GM19240 (cell line): Measurements from ENCODE around the gene LRMDA.

Experiments
- DNase-seq: peaks from one replicate; pipeline ENCODE4 v3.0.0; 2011; ENCODE audit warnings: low spot score; ENCODE audit not compliant: insufficient read length

The LRMDA gene

DNA sequence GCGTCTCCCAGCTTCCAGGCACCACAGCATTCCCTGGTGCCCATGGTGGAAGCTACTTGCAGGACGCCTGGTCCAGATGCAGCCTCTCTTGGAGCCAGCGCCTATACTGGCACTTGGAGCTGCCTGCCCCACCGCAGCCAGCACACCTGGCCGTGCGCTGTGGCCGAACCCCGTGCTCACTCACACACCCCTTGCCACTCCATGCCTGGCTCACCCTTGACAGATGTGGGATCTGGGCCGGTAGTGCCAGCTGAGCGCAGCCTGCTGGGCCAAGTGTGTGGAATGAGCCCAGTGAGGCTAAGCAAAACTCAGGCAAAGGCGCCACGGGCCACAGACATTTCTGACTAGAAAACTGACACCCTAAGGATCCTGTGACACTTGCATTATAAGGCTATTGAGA lies 884.8 kb downstream of the LRMDA start:
- no peak for DNase-seq

DNA sequence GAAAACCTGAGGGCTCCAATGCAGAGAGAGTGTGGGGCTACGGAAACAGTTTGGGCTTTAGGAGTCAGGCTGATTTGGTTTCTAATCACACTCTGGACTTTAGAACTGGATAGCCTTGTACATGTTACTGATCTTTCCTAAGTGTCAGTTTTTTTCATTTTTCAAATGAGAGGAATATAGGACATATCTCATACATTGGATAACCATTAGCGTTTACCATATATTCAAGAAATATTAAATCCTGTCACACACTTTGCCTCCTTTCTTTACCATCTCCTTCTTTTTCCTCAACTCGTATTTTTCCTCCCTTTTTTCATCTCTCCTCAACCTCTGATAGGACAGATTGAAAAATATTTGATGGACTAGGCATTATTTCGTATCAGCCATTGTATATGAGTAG lies 885.7 kb downstream of the LRMDA start:
- DNase-seq, result no peak

DNA sequence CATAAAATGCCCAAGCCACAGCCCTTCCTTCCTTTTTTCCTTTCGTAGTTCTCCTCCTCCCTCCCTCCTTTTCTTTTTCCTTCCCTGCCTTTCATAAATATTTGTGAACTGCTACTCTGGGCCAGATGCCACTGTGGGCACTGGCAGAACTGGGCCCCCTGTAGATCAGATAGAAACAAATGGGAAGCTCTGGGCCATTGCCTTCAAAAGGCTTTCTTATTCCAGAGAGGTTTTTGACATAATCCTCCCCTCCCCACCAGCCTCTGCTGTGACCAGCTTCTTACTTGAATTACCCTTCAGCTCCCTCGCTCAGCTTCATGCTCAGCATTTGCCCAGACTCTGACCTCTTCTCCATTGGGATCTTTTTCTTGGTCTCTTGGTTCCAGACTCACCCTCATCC lies 886.8 kb downstream of the LRMDA start:
- no peak for DNase-seq

DNA sequence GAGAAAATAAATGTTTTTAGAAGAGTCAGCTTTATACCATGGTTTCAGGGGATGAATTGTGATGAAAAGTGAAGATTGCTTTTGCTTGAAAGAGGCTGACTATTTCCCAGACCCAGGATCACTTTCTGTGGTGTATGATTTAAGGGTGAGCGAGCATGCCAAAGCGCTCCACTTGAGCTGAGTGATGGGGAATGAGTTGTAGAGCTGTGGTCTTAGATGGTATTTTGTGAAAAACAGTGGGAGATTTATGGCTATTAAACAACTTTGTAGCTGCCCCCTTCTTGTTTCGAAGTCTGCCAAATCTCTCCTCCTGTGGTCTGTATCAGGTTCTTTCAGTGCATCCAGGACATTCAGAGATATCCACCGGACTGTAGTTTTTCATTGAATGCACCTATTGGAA lies 888.2 kb downstream of the LRMDA start:
- DNase-seq, result no peak

DNA sequence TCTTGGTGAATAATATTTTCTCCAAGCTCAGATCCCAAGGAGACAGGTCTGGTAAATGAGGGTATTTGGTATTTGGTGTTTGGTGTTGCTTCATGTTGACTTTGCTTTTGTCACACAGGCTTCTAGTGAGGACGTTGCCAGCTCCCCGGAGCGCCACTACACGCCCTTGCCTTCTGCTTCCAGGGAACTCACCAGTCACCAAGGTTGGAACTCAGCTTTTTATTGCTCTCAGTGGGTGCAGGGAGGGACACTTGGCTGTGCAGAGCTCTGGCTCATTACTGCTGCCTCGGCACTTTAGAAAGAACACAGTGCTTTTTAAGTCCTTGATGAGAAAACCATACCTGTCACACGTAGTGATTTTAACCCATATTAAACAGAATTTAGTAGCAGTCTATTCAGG lies 892.9 kb downstream of the LRMDA start:
- no peak for DNase-seq

DNA sequence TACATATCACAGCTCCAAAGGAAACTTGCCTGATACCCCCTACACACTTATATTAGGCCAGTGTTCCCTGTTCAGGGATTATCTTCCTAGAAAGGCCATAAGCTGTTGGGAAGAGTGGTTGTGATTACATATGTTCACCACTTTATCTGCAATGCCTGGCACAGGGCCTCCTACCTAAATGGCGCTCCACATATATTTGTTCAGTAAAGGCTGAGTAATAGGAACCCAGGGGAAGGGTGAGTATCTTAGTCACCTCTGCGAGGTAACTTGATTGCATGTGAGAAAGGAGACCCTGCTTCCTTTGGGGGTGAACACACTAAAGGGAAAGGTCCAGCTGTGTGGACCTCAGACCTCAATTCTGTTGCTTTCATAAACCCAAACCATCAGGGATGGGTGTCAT lies 896.0 kb downstream of the LRMDA start:
- no peak for DNase-seq

DNA sequence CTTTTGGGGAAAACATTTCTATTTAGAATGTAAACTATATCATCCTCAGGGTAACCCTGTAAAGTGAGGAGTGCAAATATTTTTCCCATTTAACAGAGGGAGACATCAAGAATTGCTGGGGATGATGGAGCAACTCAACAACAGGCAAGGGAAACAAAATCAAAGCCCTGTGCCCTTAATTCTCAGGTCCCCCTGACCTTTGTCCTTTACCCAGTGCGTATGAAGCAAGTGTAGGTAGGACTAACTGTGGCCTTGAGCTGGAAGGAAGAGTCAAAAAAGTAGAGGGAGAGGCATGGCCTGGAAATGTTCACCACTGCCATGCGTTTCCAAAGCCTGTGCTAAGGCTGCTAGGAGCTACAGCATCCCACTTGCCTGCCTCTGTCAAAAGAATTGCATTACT lies 896.9 kb downstream of the LRMDA start:
- no peak for DNase-seq

DNA sequence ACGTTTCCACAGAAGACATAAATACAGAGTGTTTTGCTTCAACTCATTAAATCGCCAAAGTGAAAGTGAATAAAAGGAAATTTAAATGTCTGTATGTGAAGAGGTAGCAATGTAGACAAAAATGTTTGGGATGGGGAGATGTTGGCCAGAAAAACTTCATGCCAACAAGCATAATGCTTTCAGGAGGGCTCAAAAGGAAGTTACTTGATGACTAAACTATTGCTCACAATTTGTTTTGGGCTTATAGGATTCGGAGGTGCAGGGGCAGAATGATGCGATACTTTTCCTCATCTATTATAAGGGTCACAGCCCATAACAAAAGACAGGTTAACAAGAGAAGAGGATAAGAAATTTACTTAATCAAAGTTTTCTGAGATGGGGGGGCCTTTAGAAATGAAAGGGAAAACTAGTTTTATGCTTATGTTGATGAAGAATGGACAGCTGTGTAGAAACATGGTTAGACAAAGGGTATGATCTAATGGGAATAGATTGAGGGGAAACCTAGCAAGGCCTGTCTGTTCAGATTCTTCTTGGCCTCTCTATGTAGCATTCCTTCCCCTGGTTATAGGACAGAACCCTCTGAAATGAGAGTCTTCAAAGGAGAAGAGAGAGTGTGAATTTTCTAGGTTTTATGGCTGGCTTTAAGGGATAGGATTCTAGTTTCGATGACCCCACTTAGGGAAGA lies 898.6 kb downstream of the LRMDA start:
- no peak for DNase-seq

DNA sequence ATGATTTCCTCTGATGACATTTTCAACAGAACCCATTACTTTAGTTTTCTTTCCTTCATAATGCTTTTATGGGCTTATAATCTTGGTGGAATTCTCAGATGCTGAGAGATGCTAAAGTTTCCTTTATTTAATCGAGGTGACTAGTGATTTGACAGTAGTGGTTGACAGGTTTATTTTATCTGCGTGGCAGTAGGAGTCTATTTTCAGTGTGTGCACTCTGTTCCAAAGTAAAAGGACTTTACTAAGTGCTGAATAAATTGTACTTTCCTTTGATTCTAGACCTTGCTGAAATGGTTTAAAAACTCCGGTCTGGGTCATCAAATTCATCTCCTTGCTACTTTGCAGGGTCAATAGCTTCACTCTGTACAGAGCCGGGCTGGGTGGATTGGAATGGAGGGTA lies 900.3 kb downstream of the LRMDA start:
- DNase-seq, result no peak

DNA sequence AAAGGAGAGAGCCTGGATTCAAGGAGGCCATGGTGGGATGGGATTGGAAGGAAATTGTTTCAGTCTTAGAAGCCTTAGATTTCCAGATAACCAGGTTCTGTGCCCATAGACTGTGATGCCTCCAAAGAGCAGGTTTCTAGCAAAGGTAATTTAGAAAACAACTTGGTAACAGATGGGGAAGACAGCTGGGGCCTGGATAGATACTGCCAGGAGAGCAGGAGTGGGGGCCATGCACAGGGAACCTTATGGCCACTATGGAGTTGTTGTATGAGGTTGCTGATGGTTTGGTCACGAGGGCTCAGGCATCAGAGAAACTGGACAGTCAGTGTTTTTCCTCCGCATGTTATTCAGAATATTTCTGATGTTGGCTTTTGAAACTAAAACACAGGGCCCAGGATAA lies 901.9 kb downstream of the LRMDA start:
- no peak for DNase-seq

DNA sequence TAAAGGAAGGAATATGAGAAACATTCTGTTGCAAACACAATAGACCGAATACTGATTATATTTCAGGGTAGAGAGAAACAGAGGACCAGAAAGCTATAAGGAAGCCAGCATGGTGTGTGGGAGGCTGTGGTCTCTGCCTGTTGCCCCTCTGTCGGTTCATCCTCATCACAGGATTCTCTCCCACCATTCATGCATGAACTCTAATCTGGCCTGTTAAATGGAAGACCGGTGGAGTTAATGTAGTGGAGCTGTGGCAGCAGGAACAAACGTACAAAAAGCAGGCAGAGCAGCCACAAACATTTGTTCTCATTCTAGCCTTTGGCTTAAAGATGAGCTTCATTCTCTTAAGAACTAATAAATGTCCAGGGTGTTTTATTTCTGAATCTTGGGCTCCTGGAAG lies 902.4 kb downstream of the LRMDA start:
- DNase-seq, result no peak

DNA sequence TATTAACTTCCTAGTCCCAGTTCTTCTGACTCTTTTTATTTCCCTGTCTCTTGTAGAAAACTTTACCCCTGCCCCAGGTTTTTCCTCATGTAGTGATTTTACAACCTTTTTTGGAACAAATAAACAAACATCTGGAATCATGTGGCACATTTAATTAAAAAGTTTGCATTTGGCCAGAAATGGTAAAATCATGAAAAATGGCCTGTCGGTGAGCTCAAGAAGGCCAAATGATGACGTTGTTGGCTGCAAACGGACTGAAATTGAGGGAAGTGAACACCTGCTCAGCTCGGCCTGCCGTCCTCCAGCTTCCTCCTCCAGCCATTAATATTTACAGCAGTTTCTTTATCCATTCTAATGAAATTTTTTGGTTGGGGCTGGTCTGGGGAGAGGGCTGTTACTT lies 902.8 kb downstream of the LRMDA start:
- DNase-seq, result no peak

DNA sequence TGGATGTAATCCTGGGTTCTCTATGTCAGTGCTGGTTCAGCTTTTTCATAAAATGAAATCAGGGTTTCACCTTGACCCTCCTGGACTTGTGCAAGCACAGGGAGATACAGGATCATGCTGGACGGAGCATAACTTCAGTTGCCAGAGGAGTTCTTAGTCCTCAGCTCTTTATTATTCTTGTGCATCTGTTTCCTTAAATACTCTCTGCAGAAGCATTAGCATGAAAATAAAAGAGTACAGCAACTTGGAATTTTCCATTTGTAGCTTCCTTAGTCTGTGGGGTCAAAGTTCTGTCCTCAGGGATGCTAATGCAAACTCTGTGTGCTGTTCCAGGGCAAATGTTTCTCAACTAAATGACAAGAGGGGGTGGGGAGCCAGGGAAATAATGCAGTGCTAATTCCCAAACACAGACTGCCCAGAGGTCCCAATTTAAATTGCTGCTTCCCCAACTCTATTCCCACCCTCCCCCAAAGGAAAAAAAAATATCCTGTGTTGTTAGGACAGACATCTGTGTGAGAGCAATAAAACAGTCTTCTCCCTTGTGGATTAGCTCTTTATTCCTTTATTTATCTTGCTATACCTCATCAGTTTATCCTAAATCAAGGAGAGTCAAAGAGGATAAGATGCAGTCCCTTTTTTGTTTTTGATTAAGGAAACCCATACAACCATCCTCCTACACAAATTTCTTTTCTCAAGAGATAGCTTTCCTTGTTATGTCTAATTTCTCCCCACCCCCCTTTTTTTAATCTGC lies 905.0 kb downstream of the LRMDA start:
- DNase-seq, result no peak

DNA sequence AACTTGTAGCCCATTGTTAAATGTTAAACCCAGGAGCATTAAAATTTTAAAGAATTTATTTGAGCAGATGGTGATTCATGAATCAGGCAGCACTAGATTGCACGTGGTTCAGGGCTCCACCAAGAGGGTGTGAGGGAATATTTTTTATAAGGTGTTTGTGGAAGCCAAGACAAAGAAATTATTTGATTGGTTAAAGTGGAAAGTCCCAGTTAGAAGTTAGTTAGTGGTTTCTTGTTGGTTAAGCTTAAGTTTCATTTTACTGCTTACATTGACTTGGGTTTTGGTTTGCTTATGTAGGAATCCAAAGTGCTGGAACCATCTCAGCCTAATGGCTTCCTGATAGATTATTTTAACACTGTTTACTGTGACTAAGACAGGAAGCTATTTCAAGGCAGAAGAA lies 906.2 kb downstream of the LRMDA start:
- DNase-seq, result no peak

DNA sequence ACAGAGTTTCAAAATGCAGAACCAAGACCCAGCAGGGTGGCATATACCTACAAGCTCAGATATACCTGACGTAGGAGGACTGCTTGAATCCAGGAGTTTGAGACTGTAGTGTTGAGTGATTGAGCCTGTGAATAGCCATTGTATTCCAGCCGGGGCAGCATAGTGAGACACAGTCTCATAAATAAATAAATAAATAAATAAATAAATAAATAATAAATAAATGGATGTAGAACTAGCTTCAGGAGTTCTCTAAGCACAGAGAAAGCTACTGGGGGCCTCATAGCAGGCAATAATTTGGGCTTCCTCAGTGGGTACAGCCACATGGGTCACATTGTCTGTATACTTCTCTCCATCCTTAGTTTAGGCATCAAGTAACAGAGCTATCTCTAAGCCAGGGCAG lies 906.8 kb downstream of the LRMDA start:
- DNase-seq, result no peak

DNA sequence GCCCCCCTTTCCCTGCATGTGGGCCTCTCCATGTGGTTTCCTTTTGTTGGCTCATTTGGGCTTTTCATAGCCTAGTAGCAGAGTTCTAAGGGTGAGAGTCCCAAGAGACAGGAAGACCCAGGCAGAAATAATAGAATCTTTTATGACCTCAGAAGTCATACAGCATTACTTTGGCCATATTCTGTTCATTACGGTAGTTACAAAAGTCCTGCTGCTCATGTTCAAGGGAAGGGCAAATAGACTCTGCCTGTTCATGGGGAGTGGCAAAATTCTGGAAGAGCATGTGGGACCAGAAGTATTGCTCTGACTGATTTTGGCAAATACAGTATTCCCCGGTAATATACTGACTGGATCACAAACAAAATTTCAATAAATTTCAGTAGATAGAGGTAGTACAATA lies 910.3 kb downstream of the LRMDA start:
- DNase-seq, result no peak

DNA sequence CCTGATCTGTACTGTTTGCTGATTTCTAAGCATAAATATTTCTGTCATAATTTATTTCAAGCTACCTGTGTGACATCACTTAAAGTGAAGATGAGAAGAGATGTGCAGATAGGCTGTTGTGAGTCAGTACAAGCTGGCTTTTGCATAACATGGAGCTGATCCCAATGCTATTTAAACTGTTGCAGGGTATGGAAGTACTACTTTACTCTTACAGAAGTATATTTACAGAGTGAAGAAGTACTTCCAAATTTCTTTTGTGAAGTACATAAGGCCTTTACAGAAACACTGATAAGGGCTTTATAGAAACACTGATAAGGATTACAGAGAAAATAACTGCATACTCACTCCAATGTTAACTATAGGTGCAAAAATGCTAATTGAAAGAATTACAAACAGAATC lies 911.6 kb downstream of the LRMDA start:
- DNase-seq, result no peak

DNA sequence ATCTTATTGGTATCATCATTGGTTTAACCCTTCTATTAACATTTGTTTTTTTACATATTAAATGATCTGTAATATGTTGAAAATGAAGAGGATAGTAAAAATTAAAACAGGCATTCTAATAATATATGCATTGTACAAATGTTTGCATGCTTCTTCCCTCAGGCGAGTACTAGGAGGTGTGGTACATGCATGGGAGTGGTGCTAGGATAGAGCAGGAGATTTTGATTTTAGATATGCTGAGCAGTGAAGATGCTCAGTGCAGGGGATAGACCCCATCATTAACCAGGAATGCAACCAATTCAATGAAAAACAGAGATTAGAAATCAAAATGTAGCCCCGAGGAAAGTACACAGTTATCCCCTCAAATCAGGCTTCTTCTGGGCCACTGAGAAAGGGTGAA lies 916.4 kb downstream of the LRMDA start:
- no peak for DNase-seq

DNA sequence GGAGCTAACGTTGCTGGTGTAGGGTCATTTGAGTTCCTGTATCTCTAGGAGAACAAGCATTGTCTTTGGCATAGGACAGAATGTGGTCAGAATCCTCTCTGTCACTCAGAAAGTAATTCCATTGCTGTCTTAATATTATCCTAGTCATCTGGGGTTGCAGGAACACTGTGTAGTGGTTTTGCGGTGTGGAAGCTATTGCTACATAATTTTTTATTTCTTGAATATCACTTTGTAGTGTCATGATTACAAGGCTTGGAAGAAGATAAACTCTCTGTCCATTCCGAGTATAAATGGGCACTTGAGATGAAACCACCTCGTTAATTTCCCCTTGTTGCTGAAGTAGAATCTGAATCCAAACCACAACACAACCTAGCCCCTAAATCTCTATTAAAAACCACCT lies 919.2 kb downstream of the LRMDA start:
- DNase-seq, result no peak

DNA sequence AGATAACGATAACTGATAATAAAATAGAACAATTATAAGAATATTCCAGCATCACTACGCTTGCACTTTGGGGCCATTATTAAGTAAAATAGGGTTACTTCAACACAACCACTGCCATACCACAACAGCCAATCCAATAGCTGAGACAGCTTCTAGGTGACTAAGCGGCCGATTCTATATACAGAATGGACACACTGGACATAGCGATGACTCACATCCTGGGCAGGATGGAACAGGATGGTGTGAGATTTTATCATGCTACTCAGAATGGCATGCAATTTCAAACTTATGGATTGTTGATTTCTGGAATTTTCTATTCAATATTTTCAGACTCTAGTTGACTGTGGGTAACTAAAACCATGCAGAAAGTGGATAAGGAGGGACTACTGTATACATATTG lies 920.9 kb downstream of the LRMDA start:
- DNase-seq, result no peak

DNA sequence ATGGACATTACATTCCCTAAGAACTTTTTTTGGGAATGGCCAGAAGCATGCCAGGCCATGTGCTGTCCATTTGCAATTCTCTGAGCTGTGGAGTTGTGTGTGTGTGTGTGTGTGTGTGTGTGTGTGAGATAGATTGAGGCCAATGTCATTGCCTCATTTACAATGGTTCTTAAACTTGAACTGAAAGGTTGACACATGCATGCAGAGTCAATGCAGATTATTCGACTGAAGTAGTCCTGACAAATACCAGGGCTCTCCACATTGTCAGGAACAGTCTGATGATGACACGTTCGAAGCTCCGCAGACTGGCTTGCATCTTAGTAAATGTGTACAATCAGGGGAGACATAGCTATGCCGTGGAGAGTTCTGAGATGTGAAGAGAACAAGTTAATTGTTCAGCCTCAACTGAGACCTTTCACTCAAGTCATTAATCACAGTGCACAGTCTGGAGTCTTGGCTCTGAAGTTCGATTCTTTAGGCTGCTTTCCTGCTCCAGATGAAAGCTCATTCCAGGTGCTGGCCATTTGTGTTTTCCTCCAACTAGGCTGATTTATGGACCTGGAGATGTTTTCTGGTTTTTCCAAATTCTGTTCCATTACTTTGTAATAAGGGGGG lies 921.9 kb downstream of the LRMDA start:
- DNase-seq, result no peak

DNA sequence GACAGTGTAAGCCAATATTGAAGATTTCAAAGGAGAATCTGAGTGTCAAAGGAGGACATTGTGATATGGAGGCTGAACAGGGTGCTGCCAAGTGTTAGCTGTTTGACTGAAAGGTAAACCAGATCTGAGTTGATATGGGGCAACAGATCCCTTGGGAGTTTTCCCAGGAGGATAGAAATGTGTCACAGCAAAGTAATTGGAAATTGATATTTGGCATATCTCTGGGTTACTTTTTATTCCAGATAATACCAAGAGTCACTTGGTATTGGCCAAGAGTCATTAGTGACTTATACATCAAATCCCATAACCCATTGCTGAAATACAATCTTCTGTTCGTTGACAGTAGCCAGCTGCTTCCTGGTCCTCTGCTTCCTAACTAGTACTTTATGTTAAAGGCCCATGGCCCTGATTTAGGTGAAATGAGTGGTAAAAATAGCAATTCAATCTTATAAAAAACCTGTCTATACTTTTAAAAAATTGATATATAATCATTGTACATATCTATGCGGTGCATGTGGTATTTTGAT lies 922.9 kb downstream of the LRMDA start:
- no peak for DNase-seq

DNA sequence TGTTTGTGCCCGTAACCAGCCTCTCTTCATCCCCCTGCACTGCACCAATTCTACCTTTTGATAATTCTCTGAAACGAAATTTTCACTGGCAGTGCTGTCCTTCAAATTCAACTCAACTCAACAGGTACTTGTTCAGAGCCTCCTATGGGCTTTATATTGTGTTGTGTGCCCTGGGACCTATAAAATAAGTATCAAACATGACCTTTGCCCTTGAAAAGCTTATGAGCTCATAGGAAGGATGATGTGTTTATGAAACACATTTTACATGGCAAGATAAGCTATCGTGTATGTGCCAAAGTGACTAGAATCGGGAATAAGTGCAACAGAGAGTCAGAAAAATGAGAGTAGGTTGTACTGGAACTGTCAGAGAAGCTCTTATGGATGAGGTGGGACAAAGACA lies 923.5 kb downstream of the LRMDA start:
- no peak for DNase-seq
